GM18858 (cell line): ENCODE data around the gene IRAK1.
A peak's percentile ranks its signal among the peaks of the same experiment; 100 is the strongest.
"Not testable (repeated sequence)": the region's sequence is repeated elsewhere in the genome, so short reads cannot be mapped to it uniquely, and the experiment has no call there.

Experiments
- ATAC-seq: cut with Tn5 transposase; IDR thresholded peaks from one replicate; pipeline ENCODE4 v1.9.1; 2021; ENCODE audit not compliant: unreplicated experiment

Gene IRAK1

GRCh38 chrX:153999359-154000037, 20.2 kb downstream of the IRAK1 start:
- ATAC-seq, result no peak

GRCh38 chrX:153995504-153995903, 24.2 kb downstream of the IRAK1 start:
- ATAC-seq, result no peak

GRCh38 chrX:153994398-153994797, 25.3 kb downstream of the IRAK1 start:
- ATAC-seq, result not testable (repeated sequence)

GRCh38 chrX:153993978-153994377, 25.7 kb downstream of the IRAK1 start:
- ATAC-seq, result no peak

DNA sequence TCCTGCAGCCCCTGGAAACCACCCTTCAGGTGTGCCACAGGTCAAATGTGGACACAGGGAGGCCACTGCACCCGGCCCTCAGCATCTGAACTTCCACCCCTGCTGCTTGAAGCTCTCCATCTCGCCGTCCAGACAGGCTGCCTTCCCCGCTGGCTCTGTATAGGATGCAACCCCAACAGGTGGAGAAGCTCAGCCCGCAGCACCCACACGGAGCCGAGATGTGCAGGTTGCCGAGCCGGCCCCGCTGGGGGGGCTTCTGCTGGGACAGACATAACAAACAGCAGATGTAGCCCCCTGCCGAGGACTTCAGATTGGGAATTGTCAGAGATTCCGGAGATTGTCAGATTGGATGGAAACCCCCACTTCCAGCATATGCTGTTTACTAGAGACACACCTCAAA, 26.6 kb downstream of the IRAK1 start:
- no peak for ATAC-seq

DNA sequence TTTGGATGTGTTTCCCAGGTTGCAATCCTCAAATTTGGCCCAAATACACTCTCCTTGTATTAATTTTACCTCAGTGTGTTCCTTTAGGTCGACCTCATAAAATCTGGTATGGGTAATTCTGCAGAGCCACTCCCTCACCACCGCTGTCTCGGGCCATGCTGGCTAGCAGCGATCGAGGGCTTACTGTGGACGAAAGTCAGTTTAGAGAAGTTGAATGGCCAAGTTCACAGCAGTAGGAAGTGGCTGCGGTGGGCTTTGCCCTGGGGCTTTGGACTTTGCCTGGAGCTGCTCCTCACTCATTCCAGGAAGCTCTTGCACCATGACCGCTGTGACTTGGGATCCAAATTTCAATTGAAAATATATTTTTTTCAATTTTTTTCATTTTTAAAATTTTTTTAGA, 27.5 kb downstream of the IRAK1 start:
- ATAC-seq, result no peak

- no peak for ATAC-seq
Measured at GRCh38 chrX:153991013-153991580, 28.6 kb downstream of the IRAK1 start.

DNA sequence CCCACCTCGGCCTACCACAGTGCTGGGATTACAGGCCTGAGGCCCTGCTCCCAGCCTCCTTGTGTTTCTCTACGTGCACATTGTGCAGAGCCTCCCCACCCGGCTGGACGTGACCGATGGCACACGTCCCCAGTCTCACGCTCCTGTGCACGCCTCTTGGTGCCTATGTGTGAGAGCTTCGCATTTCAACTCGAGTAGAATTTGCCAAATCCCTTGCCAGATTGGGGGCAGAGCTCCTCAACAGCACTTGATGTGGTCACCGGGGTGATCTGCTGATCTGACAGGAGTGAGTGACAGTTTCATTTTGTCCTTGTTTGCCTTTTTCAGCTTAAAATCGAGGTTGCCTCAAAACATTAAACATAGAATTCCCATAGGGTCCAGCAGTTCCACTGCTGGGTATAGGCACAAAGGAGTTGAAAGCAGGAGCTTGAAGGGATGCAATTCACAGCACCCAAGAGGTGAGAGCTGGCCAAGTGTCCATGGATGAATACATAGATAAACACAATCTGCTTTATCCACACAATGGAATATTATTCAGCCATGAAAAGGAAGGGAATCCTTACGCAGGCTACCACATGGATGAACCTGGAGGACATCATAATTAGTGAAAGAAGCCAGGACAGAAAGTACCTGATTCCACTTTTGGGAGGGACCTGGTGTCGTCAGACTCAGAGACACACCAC, 29.6 kb downstream of the IRAK1 start:
- ATAC-seq, result no peak

DNA sequence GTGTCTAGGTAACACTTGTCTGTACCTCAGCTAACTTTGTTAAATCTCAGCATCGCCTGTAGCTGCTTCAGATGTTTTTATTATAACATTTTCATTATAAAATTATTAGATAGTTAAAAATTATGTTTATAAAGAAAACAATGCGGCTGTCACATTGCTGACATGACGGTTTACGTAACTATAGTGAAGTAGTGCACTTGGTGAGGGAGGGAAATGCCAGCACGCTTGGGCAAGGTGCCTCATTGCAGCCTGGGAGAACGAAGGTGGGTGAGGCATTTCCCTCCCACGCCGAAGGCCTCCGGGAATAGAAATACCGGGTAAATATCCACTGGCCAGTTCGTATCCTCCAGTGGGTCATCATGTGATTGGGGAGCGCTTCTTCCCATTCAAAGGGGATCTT, 31.2 kb downstream of the IRAK1 start:
- ATAC-seq, result no peak

DNA sequence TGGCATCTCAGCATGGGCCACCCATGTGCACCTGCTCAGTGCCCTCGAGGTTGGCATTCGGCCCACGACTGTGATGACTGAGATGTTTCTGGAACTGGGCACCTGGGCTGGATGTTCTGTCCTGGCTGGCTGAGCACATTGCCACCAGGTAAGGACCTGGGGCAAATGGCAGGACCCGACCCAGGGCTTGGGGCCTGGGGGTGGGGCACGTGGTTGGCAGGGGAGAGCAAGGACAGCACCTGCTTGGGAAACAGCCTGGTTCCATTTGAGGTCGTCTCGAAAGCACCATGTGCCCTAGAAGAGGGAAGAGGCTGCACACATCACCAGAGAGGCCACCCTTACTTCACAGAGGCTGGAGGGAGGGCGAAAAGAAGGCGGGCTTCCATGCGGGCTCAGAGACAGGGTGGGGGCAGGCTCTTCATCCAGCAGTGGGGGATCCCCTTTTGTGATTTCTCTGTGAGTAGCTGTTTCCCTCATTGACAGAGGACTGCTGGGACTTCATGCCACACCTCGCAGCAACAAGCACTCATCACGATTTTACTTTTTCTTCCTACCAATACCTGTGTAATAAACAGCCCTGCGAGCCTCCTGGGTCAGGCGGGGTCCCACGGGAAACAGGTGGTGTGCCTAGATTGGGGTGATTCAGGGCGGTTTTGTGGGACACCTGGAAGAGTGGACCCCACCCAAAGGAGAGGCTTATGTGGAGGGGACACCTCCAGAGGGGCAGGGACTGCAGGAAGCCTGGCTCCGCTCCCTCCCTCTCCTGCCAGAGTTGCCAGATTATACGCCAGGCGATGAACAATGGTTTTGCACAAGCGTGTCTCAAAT, 35.1 kb downstream of the IRAK1 start:
- ATAC-seq, result no peak

DNA sequence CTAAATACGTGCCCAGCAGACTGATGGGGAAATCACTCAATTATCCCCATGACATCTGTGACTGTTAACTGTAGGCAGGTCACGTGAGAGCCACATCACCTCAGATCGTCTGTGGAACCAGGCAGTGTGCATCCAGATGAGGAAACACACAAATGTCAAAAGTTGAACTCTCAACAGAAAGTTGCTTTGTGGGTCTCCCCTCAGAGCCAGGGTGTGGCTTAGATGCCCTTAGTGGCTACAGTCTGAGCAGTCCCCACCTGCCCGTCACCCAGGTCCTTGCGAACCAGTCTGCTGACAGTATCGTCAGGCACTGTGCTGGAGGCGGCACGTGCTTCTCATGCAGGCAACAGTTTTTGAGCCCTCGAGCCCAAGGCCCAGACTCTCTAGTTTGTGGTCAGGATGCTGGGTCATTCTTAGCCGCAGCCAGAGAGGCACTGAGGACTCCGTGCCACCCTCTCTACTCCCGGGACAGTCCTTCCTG, 36.3 kb downstream of the IRAK1 start:
- no peak for ATAC-seq

DNA sequence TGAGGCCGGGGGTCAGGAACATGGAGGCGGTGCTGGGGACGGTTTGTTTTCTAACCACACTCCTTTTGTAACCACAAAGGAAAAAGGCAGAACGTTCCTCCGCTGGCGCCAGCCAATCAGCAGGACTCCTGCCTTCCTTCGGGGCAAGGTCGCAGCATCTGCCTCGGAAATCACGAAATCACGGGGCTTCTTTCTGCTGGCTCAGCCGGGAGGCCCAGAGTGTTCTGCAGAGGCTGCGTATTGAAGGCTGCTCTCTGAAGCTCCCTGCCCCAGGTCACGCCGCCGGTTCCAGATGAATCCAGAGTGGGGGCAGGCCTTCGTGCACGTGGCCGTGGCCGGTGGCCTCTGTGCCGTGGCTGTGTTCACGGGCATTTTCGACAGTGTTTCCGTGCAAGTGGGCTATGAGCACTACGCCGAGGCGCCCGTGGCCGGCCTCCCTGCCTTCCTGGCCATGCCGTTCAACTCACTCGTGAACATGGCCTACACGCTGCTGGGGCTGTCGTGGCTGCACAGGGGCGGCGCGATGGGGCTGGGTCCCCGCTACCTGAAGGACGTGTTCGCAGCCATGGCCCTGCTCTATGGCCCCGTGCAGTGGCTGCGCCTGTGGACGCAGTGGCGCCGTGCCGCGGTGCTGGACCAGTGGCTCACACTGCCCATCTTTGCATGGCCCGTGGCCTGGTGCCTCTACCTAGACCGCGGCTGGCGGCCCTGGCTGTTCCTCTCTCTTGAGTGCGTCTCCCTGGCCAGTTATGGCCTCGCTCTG, 37.8 kb downstream of the IRAK1 start:
- no peak for ATAC-seq

GRCh38 chrX:153981231-153981630, 38.5 kb downstream of the IRAK1 start:
- ATAC-seq, result no peak

- not testable (repeated sequence) for ATAC-seq
Measured at GRCh38 chrX:153980394-153980793, 39.3 kb downstream of the IRAK1 start.

DNA sequence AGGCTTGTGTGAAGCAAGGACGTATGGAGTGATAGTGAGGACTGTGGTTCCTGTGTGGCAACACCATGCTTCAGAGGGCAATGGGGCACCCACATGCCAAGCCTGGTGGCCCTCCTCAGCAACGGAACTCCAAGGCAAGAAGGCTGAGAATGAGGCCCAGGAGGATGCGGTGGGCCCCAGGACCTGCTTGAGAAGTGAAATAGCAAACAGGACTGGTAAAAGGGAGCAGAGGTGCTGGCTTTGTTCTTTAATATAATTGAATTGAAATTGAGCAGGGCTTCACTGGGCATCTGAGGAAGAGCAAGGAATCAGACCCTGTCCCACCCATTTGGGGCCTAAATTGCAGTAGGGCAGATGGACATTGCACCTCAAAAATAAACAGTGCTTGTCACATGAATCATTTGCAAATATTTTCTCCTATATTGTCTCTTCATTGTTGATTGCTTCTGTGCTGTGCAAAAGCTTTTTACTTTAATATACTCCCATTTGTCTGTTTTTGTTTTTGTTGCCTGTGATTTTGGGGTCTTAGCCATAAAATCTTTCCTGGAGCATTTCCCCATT, 44.9 kb downstream of the IRAK1 start:
- ATAC-seq, result no peak

GRCh38 chrX:153974003-153974725, 45.5 kb downstream of the IRAK1 start:
- no peak for ATAC-seq

- no peak for ATAC-seq
Measured at GRCh38 chrX:153973127-153974002, 46.3 kb downstream of the IRAK1 start.

- ATAC-seq, result peak; percentile 49
Measured at GRCh38 chrX:153972368-153973126, 47.2 kb downstream of the IRAK1 start, which contains the start of gene TMEM187. TSS of gene TMEM187 (plus strand) at chrX:153972754. CDS start at chrX:153982063, 9,309 bp downstream.
